Epithelial cell of esophagus (primary cell): ENCODE results near the gene CBFA2T3.

ENCODE experiments used
- DNase-seq: peaks from one replicate; pipeline ENCODE4 v3.0.0; 2010; ENCODE audit warnings: low read depth
- H3K4me3 ChIP-seq: 2 replicates; pipeline ENCODE4 v1.5.1; 2011; ENCODE audit warnings: mild to moderate bottlenecking, low read length, control low read depth
- TF ChIP-seq, protein P1 (sequence below): IDR thresholded peaks from 2 replicates; pipeline ENCODE4 v1.5.1; 2011; ENCODE audit warnings: low read depth, mild to moderate bottlenecking, low read length, control low read depth, inconsistent platforms; ENCODE audit not compliant: insufficient read depth; ENCODE audit errors: missing control alignments

The CBFA2T3 gene

DNA sequence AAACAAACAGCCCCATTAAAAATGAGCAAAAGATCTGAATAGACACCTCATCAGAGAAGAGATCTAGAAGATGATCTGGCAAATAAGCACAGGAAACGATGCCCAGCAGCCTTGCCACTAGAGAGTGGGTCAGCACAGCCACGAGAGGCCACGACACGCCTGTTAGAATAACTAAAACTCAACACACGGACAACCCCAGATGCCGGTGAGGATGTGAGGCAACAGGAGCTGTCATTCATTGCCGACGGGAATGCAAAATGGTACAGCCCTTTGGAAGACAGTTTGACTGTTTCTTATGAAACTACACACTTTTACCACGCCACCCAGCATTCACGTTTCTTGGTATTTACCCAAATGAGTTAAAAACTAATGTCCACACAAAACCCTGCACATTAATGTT lies 31.5 kb downstream of the CBFA2T3 start:
- no peak overlapping the region for H3K4me3 ChIP-seq
- no peak for DNase-seq
- TF ChIP-seq, protein P1, sequence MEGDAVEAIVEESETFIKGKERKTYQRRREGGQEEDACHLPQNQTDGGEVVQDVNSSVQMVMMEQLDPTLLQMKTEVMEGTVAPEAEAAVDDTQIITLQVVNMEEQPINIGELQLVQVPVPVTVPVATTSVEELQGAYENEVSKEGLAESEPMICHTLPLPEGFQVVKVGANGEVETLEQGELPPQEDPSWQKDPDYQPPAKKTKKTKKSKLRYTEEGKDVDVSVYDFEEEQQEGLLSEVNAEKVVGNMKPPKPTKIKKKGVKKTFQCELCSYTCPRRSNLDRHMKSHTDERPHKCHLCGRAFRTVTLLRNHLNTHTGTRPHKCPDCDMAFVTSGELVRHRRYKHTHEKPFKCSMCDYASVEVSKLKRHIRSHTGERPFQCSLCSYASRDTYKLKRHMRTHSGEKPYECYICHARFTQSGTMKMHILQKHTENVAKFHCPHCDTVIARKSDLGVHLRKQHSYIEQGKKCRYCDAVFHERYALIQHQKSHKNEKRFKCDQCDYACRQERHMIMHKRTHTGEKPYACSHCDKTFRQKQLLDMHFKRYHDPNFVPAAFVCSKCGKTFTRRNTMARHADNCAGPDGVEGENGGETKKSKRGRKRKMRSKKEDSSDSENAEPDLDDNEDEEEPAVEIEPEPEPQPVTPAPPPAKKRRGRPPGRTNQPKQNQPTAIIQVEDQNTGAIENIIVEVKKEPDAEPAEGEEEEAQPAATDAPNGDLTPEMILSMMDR: no peak

DNA sequence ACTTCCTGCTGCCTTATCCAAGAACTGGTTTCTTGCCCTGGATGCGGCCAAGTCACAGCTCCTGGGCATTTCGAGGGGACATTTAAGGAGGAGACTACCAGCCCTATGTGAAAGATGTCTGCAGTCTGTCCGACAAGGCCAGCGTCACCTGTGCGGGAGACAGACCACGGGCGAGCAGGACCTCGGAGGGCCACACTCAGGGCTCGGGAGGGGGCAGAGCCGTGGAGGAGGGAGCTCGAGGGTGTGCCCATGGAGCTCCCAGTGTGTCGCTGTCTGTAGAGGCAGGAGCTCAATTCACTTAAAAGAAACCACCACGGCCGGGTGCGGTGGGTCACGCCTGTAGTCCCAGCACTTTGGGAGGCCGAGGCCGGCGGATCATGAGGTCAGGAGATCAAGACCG lies 33.3 kb downstream of the CBFA2T3 start:
- TF ChIP-seq, protein P1: no peak
- no peak overlapping the region for H3K4me3 ChIP-seq
- no peak for DNase-seq

DNA sequence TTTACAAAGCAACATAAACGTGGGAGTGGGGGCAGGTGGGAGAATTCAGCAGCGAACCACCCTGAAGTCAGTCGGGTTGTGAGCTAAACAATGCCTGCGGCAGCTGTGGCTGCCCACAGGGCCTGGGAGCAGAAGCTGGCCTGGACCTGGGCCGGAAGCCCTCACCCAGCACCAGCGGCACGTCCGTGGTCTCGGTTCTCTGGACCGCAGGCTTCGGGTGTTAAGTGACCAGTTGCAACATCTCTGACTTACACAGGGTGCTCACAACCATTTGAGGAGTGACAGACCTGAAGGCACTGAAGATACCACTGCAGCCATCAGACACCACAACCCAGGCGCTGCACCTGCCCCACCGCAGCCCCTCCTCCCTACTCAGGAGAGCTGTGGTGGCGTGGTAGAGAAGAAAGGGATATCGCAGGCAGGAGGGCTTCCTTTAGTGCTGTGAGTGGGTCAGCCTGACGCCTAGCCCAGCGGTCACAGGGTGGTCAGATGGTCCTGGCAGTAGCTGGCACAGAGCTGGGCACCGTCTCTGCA lies 33.8 kb downstream of the CBFA2T3 start:
- no peak for DNase-seq
- no peak overlapping the region for H3K4me3 ChIP-seq
- TF ChIP-seq, protein P1: no peak

DNA sequence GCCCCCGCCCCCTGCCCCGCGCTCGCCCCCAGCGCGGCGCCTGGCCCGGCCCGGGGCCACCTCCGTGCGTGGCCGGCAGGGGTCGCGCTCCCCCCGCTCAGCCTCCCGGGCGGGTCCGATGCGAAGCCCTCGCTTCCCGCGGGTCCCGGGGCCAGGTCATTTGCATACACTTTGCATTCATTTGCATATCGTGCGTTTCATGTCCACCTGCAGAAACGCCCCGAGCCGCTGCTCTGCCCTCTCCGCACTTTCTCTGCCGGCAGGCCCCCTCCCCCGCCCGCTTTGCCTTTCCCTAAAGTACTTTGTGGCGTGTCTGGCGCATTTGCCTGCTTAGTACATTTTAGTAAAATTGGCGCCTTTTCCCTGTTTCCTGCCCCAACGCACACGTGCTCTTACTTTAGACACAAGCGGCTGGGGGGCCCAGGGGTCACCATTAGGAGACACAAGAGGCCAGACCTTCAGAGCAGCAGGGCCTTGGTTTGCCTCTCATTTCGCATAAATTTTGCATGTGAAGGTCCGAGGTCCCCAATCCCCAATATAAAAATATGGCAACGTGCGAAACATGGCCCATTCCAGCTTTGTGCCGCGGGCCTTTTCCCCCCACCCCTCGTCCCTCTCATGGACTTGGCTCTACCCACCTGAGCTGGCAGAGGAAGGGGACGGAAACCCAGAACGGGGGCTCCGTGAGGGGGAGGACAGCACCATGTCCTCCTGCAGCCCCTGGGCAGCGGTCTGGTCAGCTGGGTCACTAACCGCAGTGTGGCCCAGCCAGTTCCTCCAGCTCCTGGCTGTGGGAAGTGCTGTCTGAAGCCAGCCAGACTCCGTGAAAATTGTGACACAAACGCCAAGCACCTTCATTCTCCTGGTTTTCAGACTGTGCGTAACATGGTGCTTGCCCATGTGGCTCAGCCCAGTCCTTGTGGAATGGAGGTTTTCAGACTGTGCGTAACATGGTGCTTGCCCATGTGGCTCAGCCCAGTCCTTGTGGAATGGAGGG lies 34.8 kb downstream of the CBFA2T3 start:
- H3K4me3 ChIP-seq: no peak overlapping the region
- no peak for DNase-seq
- TF ChIP-seq, protein P1: peak; percentile 24

DNA sequence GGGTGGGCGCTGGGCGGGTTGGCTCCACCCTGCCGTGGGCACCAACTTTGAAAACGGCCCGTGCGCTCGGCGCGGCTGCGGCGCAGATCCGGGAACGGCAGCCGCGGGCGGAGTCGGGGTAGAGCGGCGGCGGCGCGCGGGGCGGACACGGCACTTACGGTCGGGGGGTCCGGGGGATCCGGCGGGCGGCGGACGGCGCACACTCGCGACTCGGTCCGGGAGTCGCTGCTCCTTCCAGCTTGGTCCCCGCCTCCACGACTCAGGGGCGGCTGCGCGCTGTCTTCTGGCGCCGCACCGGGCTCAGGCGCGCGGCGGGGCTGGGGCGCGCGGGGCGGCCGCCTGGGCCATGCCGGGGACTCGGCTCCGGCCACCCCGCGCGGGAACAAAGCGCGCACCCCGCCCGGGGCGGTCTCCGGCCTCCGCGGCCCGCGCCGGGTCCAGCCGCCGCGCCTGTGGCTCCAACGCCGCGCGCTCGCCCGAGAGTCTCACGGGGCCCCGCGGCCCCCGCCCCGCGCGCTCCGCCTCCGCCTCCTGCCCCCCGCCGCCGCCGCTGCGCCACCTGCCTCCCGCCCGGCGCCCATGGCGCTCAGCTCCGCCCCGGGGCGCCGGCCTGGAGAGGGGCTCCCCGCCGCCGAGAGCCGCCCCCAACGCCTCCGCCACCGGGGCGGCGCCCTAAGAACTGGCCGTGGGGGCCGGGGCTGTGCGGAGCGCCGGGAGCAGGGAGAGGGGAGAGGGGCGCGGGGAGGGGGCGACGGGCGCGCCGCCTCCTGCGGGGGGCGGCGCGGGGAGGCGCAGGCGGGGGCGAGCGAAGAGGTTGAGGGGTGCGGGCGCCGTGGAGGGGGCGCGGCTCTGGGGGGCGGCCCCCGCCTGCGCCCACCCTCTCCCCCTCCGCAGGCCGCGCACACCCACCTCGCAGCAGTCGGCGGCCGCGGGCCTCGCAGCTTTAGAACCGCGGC lies 35.9 kb downstream of the CBFA2T3 start:
- no peak overlapping the region for H3K4me3 ChIP-seq
- DNase-seq: no peak
- TF ChIP-seq, protein P1: no peak

DNA sequence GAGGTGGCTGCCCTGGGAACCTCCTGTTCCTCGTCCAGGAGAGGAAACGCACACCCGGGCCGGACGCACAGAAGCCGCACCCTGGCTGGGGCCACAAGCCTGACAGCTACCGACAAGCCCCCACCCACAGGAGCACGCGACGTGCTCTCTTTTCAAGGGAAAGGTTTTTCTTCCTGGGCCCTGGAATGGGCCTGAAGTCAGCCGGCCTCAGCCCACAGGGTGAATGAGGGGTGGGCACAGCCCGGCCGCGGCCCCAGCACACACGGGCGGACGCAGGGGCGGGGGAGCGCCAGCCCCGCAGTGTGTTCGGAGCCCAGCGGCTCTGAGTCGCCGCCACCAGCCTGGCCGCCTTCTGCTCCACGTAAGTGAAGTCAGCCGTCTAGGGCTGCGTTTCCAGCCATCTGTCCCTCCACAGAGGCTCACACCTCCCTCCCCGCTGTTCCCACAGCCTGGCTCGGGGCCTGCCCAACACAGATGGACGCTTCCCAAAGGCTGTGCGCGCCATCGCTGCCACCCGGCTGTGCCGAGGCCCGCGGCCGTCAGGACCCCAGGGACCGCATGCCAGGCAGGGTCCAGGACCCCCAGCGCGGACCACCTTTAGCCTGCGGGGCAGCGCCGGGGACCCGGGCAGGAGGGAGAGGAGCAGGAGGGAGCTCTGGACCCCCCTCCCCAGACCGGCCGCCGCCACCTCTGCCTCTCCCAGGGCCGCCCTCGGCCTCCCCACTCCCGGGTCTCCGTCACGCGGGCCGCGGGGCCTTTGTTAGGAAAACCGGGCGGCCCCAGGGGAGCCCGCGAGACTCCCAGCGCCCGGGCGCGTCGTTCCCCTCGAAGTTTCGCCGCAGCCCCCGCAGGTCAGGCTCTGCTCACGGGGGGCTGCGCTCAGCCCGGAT lies 36.8 kb downstream of the CBFA2T3 start:
- no peak for DNase-seq
- TF ChIP-seq, protein P1: no peak
- H3K4me3 ChIP-seq: no peak overlapping the region
